Measurements from ENCODE around the gene VPS26C. TPM values are rescaled to one million over a fixed set of nuclear protein-coding genes. Genes with fewer than 3 reads are reported as not detected.
A peak's percentile ranks its signal among the peaks of the same experiment; 100 is the strongest.
"Not testable (repeated sequence)": the region's sequence is repeated elsewhere in the genome, so short reads cannot be mapped to it uniquely, and the experiment has no call there.

The VPS26C gene
- total RNA-seq, 1 experiment from 2014 or later, result 42.1 TPM

GRCh38 chr21:37223804-37224345 is 43.3 kb downstream of the VPS26C start:
- TF ChIP-seq POLR2A (IDR thresholded peaks at IDR 0.05; ENCODE audit: borderline replicate concordance, extremely low read depth, insufficient read depth, insufficient read length) (no peak), SIN3A (IDR thresholded peaks at IDR 0.05; ENCODE audit: low read depth) (no peak), JUND (IDR thresholded peaks at IDR 0.05) (no peak), CBX3 (IDR thresholded peaks at IDR 0.05; ENCODE audit: low read depth) (no peak), RAD21 (IDR thresholded peaks at IDR 0.05; ENCODE audit: low read depth) (no peak), YY1 (IDR thresholded peaks at IDR 0.05; ENCODE audit: extremely low read depth, insufficient replicate concordance, low read depth, low read length) (no peak)
- Histone ChIP-seq H3K4me3 (replicated peaks in 1 of 2; ENCODE audit: low read depth in 1 of 2, low read length in 2 of 2) (no peak overlapping the region), H3K9me3 (ENCODE audit: control insufficient read depth in 1 of 2, insufficient read depth in 1 of 2, low read depth in 1 of 2, low read length in 2 of 2) (no peaks in the 10 kb centered on the region), H3K4me2 (ENCODE audit: low read length) (no peak overlapping the region), H3K36me3 (ENCODE audit: control insufficient read depth in 1 of 2, insufficient read depth in 2 of 2, low read length in 2 of 2) (peaks cover 20 to 24% of the 10 kb centered on the region in 2 experiments; a peak in 3 of 4 replicates), H4K20me1 (ENCODE audit: insufficient read depth) (no peaks in the 10 kb centered on the region), H3K9me2 (ENCODE audit: insufficient read depth) (no peaks in the 10 kb centered on the region), H3K79me2 (ENCODE audit: insufficient read depth, low read length) (no peaks in the 10 kb centered on the region; the same call in 1 of the 2 replicates), H3K9ac (ENCODE audit: low read length) (no peak overlapping the region), H3K27me3 (ENCODE audit: insufficient read depth, low read length) (no peaks in the 10 kb centered on the region), H3K27ac (ENCODE audit: low read depth, low read length) (no peak overlapping the region), H3K4me1 (ENCODE audit: control insufficient read depth in 1 of 2, insufficient read depth in 2 of 2, low read length in 2 of 2) (peaks cover 0 to 8% of the 10 kb centered on the region in 2 experiments; a peak in 1 of 4 replicates), H2AFZ (ENCODE audit: low read depth, low read length, poor library complexity, severe bottlenecking) (no peak overlapping the region)
- BruUV-seq (replicated peaks), result TSS peak; percentile 40
- ChIA-PET CTCF (no interaction called here), POLR2A (no interaction called here), RAD21 (ENCODE audit: low non-redundant PET in 1 of 2, low total read pairs in 2 of 2, uncharacterized antibody in 2 of 2, unreplicated experiment in 2 of 2) (no interaction called here)
- no peak for DNase-seq (ENCODE audit: low read depth, low spot score)
- intact Hi-C loops (cut with micrococcal nuclease), result no loop called here
- no peak for ATAC-seq

- H3K27me3 ChIP-seq (ENCODE audit: insufficient read depth, low read length); POLR2A ChIA-PET; H3K79me2 ChIP-seq (ENCODE audit: insufficient read depth, low read length); intact Hi-C loops (cut with micrococcal nuclease); ATAC-seq; H3K9me2 ChIP-seq (ENCODE audit: insufficient read depth); H3K9me3 ChIP-seq (ENCODE audit: control insufficient read depth in 1 of 2, insufficient read depth in 1 of 2, low read depth in 1 of 2, low read length in 2 of 2); RAD21 ChIA-PET (ENCODE audit: low non-redundant PET in 1 of 2, low total read pairs in 2 of 2, uncharacterized antibody in 2 of 2, unreplicated experiment in 2 of 2); H4K20me1 ChIP-seq (ENCODE audit: insufficient read depth); H2AFZ ChIP-seq (ENCODE audit: low read depth, low read length, poor library complexity, severe bottlenecking); H3K4me2 ChIP-seq (ENCODE audit: low read length); CTCF ChIA-PET; H3K27ac ChIP-seq (ENCODE audit: low read depth, low read length); H3K4me3 ChIP-seq (replicated peaks in 1 of 2; ENCODE audit: low read depth in 1 of 2, low read length in 2 of 2); H3K9ac ChIP-seq (ENCODE audit: low read length); H3K4me1 ChIP-seq (ENCODE audit: control insufficient read depth in 1 of 2, insufficient read depth in 2 of 2, low read length in 2 of 2); BruUV-seq (replicated peaks); DNase-seq (ENCODE audit: low read depth, low spot score): not testable (repeated sequence)
- H3K36me3 ChIP-seq (ENCODE audit: control insufficient read depth in 1 of 2, insufficient read depth in 2 of 2, low read length in 2 of 2), result peaks cover 14 to 19% of the 10 kb centered on the region in 2 experiments; a peak in 3 of 4 replicates
Observed at GRCh38 chr21:37222248-37222647, 44.9 kb downstream of the VPS26C start.
